ENCODE data around the gene TARP.
"Not testable (repeated sequence)": the region's sequence is repeated elsewhere in the genome, so short reads cannot be mapped to it uniquely, and the experiment has no call there.

GRCh38 chr7:38270405-38270804 is 3.0 kb downstream of the TARP start:
- TF ChIP-seq POLR2AphosphoS5 (IDR thresholded peaks at IDR 0.05; ENCODE audit: low read depth); CTCF (IDR thresholded peaks at IDR 0.05; ENCODE audit: insufficient read depth, low read length): not testable (repeated sequence)
